ENCODE data around the gene WFDC2. TPM values are rescaled to one million over a fixed set of nuclear protein-coding genes. Genes with fewer than 3 reads are reported as not detected.

Gene WFDC2
- total and polyA plus RNA-seq, 2 experiments from 2014 or later: 28.0 to 155 TPM

GRCh38 chr20:45500022-45500421 is 30.5 kb downstream of the WFDC2 start (continued):
- no peak for TF ChIP-seq JUNB (IDR thresholded peaks at IDR 0.05; ENCODE audit: unreplicated experiment)

DNA sequence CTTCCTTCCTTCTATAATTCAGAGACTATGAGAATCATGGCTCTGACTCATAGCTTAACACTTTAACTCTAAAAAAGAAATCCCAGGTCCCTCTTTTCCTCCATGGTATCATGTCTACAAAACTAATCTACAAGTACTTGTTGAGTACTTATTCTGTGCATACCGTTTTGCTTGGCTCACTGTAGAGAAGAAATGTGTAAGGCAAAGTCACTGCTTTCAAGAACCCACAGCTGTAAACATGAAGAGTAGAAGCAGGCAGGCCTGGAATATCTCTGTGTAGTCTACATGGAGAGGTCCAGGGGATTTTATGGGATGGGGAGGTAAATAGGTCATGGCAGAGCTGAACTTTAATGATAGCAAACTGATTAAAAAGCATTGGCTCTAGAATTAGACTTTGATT is 32.0 kb downstream of the WFDC2 start:
- H3K36me3 ChIP-seq (ENCODE audit: insufficient read depth): no peaks in the 10 kb centered on the region
- no peaks in the 10 kb centered on the region for H3F3A ChIP-seq (replicated peaks; ENCODE audit: low read depth)
- Mint-ChIP-seq H3K27me3 (ENCODE audit: insufficient read depth, low read depth, poor library complexity) (no peaks in the 10 kb centered on the region), H3K4me1 (no peaks in the 10 kb centered on the region), H3K36me3 (ENCODE audit: low read depth) (no peaks in the 10 kb centered on the region), H3K9me3 (no peaks in the 10 kb centered on the region), H3K27ac (no peak overlapping the region), H3K4me3 (no peak overlapping the region)
- no peaks in the 10 kb centered on the region for H3K27me3 ChIP-seq (ENCODE audit: insufficient read depth)
- H4K20me1 ChIP-seq (replicated peaks; ENCODE audit: insufficient read depth): no peaks in the 10 kb centered on the region
- no peaks in the 10 kb centered on the region for H3K4me1 ChIP-seq (ENCODE audit: insufficient read depth)
- DNase-seq (ENCODE audit: low spot score): no peak
- no peak overlapping the region for H2AFZ ChIP-seq
- no peak overlapping the region for H3K4me2 ChIP-seq
- no peaks in the 10 kb centered on the region for H3K79me2 ChIP-seq (replicated peaks; ENCODE audit: insufficient read depth)
- no peak overlapping the region for H3K27ac ChIP-seq (ENCODE audit: low read depth)
- H3K4me3 ChIP-seq: no peak overlapping the region
- H3K9me2 ChIP-seq (ENCODE audit: insufficient read depth): no peaks in the 10 kb centered on the region
- TF ChIP-seq EZH2phosphoT487 (IDR thresholded peaks at IDR 0.05; ENCODE audit: unreplicated experiment): no peak
- TF ChIP-seq JUNB (IDR thresholded peaks at IDR 0.05; ENCODE audit: unreplicated experiment): no peak
- no peak for TF ChIP-seq STAT1 (IDR thresholded peaks at IDR 0.05; ENCODE audit: unreplicated experiment)
- no peak for TF ChIP-seq POLR2AphosphoS5 (IDR thresholded peaks at IDR 0.05; ENCODE audit: low read depth)
- TF ChIP-seq EZH2 (IDR thresholded peaks at IDR 0.05; ENCODE audit: low read depth, unreplicated experiment): no peak
- TF ChIP-seq NANOG (IDR thresholded peaks at IDR 0.05; ENCODE audit: borderline replicate concordance): no peak
- no peak for TF ChIP-seq CREB1 (CRISPR knock-in tag; IDR thresholded peaks at IDR 0.05; ENCODE audit: low read depth)
- TF ChIP-seq, protein P1, sequence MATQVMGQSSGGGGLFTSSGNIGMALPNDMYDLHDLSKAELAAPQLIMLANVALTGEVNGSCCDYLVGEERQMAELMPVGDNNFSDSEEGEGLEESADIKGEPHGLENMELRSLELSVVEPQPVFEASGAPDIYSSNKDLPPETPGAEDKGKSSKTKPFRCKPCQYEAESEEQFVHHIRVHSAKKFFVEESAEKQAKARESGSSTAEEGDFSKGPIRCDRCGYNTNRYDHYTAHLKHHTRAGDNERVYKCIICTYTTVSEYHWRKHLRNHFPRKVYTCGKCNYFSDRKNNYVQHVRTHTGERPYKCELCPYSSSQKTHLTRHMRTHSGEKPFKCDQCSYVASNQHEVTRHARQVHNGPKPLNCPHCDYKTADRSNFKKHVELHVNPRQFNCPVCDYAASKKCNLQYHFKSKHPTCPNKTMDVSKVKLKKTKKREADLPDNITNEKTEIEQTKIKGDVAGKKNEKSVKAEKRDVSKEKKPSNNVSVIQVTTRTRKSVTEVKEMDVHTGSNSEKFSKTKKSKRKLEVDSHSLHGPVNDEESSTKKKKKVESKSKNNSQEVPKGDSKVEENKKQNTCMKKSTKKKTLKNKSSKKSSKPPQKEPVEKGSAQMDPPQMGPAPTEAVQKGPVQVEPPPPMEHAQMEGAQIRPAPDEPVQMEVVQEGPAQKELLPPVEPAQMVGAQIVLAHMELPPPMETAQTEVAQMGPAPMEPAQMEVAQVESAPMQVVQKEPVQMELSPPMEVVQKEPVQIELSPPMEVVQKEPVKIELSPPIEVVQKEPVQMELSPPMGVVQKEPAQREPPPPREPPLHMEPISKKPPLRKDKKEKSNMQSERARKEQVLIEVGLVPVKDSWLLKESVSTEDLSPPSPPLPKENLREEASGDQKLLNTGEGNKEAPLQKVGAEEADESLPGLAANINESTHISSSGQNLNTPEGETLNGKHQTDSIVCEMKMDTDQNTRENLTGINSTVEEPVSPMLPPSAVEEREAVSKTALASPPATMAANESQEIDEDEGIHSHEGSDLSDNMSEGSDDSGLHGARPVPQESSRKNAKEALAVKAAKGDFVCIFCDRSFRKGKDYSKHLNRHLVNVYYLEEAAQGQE (IDR thresholded peaks at IDR 0.05; ENCODE audit: unreplicated experiment): no peak
- TF ChIP-seq ZNF114 (CRISPR knock-in tag; IDR thresholded peaks at IDR 0.05): no peak
- ATAC-seq: no peak

DNA sequence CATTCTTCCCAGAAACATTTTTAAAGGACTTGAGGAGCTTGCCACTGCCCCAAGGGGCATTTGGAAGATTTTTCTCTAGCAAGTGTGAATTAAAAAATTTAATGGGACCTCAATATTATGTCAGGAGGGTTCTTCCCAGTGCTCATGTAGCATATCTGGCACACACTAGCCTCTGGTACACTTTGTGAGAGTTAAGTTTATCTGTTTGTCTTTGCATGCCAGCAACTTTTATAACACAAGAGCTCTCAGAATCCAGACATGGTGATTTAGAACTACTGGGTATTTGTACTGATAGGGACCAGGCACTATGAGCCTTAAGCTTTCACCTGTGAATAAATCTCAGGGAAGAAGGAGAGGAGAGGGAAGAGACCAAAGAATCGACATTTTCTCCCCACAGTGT is 33.0 kb downstream of the WFDC2 start:
- no peaks in the 10 kb centered on the region for H3F3A ChIP-seq (replicated peaks; ENCODE audit: low read depth)
- H2AFZ ChIP-seq: no peak overlapping the region
- ATAC-seq (no peak), DNase-seq (ENCODE audit: low spot score) (no peak)
- no peaks in the 10 kb centered on the region for H3K79me2 ChIP-seq (replicated peaks; ENCODE audit: insufficient read depth)
- Mint-ChIP-seq H3K9me3 (no peaks in the 10 kb centered on the region), H3K27ac (no peak overlapping the region), H3K36me3 (ENCODE audit: low read depth) (no peaks in the 10 kb centered on the region), H3K27me3 (ENCODE audit: insufficient read depth, low read depth, poor library complexity) (no peaks in the 10 kb centered on the region), H3K4me3 (no peak overlapping the region), H3K4me1 (no peaks in the 10 kb centered on the region)
- H3K4me3 ChIP-seq: no peak overlapping the region
- H3K4me2 ChIP-seq: no peak overlapping the region
- no peaks in the 10 kb centered on the region for H3K4me1 ChIP-seq (ENCODE audit: insufficient read depth)
- H3K9me2 ChIP-seq (ENCODE audit: insufficient read depth): no peaks in the 10 kb centered on the region
- H4K20me1 ChIP-seq (replicated peaks; ENCODE audit: insufficient read depth): no peaks in the 10 kb centered on the region
- H3K27ac ChIP-seq (ENCODE audit: low read depth): no peak overlapping the region
- no peaks in the 10 kb centered on the region for H3K27me3 ChIP-seq (ENCODE audit: insufficient read depth)
- H3K36me3 ChIP-seq (ENCODE audit: insufficient read depth): no peaks in the 10 kb centered on the region
- TF ChIP-seq ZNF331 (CRISPR knock-in tag; IDR thresholded peaks at IDR 0.05; ENCODE audit: low read depth) (no peak), POLR2AphosphoS5 (IDR thresholded peaks at IDR 0.05; ENCODE audit: low read depth) (no peak), ZNF462 (CRISPR knock-in tag; IDR thresholded peaks at IDR 0.05) (no peak), CREB1 (CRISPR knock-in tag; IDR thresholded peaks at IDR 0.05; ENCODE audit: low read depth) (no peak), EZH2 (IDR thresholded peaks at IDR 0.05; ENCODE audit: low read depth, unreplicated experiment) (no peak), NANOG (IDR thresholded peaks at IDR 0.05; ENCODE audit: borderline replicate concordance) (no peak)

Data from GM23338 (cell line).